Urinary bladder (tissue), 4 donors: ENCODE data around the gene METTL9. TPM values are rescaled to one million over a fixed set of nuclear protein-coding genes. Genes with fewer than 3 reads are reported as not detected.
"Not testable (repeated sequence)": the region's sequence is repeated elsewhere in the genome, so short reads cannot be mapped to it uniquely, and the experiment has no call there.

ENCODE experiments used
- DNase-seq: peaks from one replicate; pipeline ENCODE4 v3.0.0-alpha.2; 2015; ENCODE audit errors: extremely low spot score
- H3K27ac ChIP-seq: one replicate; pipeline ENCODE4 v1.5.1; 2013; ENCODE audit warnings: low read depth, mild to moderate bottlenecking, moderate library complexity
- H3K36me3 ChIP-seq: one replicate; pipeline ENCODE4 v1.6.1; 2013; ENCODE audit warnings: mild to moderate bottlenecking, moderate library complexity; ENCODE audit not compliant: insufficient read depth
- H3K4me1 ChIP-seq: one replicate; pipeline ENCODE4 v1.6.1; 2013; ENCODE audit warnings: mild to moderate bottlenecking, moderate library complexity; ENCODE audit not compliant: insufficient read depth
- H3K4me3 ChIP-seq: one replicate; pipeline ENCODE4 v1.5.1; 2013; ENCODE audit warnings: low read depth, low read length
- WGBS: extraction: QIAGEN DNeasy Blood & Tissue Kit; methylation state at CpG from one replicate; pipeline ENCODE4 v1.1.7; 2013; 5-methylcytosine and 5-hydroxymethylcytosine counted together
- polyA plus RNA-seq: library from polyadenylated mRNA; stranded (reverse); fragments of 200-250 nt; gene quantifications from one replicate; pipeline ENCODE4 v1.2.3, GENCODE V29; 2013
- total RNA-seq: library from RNA; depleted of rRNA; stranded (reverse); fragments of >200 nt; gene quantifications from one replicate; pipeline ENCODE4 v1.2.3, GENCODE V29; 2014
- donor health status: healthy with polysubstance abuse.
- donor health status: healthy.

The METTL9 gene
- total and polyA plus RNA-seq, 2 donors: 66.2 to 163 TPM

DNA sequence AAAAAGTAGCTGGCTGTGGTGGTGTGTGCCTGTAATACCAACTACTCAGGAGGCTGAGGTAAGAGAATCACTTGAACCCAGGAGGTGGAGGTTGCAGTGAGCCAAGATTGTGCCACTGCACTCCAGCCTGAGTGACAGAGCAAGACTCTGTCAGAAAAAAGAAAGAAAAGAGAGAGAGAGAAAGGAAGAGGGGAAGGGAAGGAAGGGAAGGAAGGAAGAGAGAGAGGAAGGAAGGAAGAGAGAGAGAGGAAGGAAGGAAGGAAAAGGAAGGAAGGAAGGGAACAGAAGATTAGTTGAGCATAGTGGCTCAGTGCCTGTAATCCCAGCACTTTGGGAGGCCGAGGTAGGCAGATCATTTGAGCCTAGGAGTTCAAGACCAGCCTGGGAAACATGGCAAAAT lies 35.0 kb upstream of the METTL9 start:
- H3K4me3 ChIP-seq, H3K4me1 ChIP-seq, H3K27ac ChIP-seq, DNase-seq, H3K36me3 ChIP-seq: not testable (repeated sequence)
- WGBS: 76% methylated on average over 1 of the region's 1 CpG

DNA sequence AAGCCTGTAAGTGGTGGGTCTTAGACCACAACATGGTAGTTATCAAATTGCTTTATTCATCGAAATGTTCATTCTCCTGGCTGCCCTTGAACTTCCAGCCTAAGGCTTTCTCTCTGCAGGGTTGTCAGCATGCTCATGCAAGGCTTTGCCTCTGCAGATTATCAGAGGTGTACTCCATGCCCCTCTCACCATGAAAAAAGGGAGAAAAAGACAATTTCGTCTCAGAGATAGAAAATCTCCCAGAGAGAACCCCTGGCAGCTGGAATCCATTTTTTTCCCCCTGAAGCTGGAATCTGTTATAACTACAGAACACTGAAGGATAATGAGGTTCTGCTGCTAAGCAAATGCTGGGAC lies 33.9 kb upstream of the METTL9 start:
- Histone ChIP-seq H3K36me3 (no peaks in the 10 kb centered on the region), H3K4me1 (no peaks in the 10 kb centered on the region), H3K4me3 (no peak overlapping the region), H3K27ac (no peak overlapping the region)
- WGBS: 69% methylated on average over 2 of the region's 2 CpGs
- DNase-seq: no peak

DNA sequence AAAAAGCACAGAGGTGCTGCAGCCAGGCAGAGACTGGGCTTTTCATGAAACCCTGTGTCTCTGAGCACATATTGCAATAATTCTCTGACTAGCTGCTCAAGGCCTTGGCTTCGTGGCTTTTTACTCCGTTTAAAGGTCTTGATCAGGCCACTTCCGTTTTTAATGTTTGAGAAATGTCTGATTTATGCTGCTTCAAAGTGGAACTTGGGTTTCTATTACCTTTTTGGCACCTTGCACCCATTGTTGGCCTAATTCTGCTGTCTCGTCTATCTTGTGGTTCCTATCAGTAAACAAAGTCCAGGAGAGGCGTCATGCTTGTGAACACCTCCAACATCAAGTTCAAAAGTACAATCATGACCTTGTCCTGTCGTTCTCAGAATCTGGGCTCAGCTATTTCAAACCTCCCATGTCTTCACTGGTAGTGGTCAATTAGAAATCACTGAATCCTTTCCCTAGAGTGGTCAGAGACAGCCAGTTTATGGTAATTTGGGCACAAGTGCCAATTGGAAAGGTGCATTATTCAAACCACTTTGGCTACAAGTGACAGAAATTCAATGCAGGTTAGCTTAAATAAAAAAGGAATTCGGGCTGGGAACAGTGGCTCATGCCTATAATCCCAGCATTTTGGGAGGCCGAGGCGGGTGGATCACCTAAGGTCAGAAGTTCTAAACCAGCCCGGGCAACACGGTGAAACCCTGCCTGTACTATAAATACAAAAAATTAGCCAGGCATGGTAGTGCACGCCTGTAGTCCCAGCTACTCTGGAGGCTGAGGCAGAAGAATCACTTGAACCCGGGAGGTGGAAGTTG lies 33.3 kb upstream of the METTL9 start:
- no peak for DNase-seq
- WGBS: 75% methylated on average over 13 of the region's 13 CpGs
- Histone ChIP-seq H3K4me3 (no peak overlapping the region), H3K27ac (no peak overlapping the region), H3K36me3 (no peaks in the 10 kb centered on the region), H3K4me1 (no peaks in the 10 kb centered on the region)

DNA sequence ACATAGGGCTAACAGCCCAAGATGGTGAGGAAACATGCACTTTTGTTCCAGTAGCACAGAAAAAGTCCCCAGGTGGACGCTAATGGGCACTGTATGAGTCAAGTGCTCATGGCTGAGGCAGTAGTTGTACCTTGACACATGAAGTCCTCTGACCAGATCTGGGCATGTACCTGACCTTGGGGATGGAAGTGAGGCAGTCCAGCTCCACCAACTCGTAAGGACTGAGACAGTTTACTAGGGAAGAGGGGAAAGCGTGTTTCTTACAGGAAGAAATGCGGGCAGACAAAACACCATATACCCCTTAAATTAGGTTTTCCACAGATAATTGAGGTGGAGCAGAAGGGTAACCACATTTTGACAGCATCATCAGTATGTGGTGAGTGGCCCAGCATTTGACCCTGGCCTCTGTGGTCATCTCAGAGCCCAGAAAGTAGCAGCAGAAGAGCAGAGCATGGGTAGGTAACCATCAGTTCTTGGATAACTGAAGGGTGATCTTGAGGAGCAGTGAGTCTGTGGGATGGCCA lies 32.4 kb upstream of the METTL9 start:
- no peak for DNase-seq
- H3K36me3 ChIP-seq: no peaks in the 10 kb centered on the region
- no peak overlapping the region for H3K4me3 ChIP-seq
- 81% methylated on average over 4 of the region's 4 CpGs for WGBS
- no peak overlapping the region for H3K27ac ChIP-seq
- no peaks in the 10 kb centered on the region for H3K4me1 ChIP-seq

DNA sequence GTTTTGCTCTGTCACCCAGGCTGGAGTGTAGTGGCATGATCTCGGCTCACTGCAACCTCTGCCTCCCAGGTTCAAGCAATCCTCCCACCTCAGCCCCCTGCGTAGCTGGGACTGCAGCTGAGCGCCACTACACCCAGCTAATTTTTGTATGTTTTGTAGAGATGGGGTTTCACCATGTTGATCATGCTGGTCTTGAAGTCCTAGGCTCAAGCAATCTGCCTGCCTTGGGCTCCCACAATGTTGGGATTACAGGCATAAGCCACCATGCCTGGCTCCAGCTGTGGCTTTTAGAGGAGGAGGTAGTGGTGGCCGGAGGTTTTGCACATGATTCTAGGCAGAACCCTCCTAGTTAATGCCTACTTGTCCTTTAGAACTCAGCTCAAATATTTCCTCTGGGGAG lies 31.9 kb upstream of the METTL9 start:
- H3K27ac ChIP-seq, H3K4me3 ChIP-seq, H3K4me1 ChIP-seq, H3K36me3 ChIP-seq, DNase-seq: not testable (repeated sequence)
- 89% methylated on average over 4 of the region's 4 CpGs for WGBS

DNA sequence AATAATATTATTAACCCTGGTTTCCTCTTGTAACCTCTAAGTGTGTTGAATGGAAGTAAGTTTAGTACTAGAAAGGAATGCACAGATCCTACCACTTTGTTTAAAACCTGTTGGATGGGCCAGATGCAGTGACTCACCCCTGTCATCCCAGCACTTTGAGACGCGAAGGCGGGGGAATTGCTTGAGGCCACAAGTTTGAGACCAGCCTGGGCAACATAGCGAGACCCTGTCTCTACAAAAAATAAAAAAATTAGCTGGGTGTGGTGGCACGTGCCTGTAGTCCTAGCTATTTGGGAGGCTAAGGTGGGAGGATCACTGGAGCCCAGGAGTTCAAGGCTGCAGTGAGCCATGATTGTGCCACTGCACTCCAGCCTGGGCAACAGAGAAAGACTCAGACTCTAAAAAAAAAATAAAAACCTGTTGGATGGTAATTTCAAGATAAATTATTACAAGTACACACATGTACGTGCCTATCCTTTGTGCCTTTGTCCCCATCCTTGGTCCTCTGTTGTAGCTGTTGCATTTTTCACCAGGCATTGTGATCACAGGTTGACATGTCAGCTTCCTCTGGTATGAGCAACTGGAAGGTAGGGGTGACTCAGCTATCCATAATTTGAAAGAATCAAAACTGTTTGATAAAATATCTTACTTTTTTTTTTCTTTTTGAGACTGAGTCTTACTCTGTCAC lies 30.7 kb upstream of the METTL9 start:
- H3K4me1 ChIP-seq: no peaks in the 10 kb centered on the region
- DNase-seq: no peak
- 90% methylated on average over 6 of the region's 6 CpGs for WGBS

DNA sequence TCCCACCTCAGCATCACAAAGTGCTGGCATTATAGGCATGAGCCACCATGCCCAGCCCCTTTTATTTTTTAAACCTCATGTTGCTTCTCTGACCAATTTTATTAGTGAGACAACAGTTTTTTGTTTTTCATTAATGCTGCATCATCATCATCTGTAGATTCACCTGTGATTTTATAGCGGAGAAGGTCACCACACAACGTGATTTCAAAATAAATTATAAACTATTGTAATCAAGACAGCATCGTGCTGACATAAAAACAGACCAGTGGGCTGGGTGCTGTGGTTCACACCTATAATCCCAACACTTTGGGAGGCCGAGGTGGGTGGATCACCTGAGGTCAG lies 28.7 kb upstream of the METTL9 start:
- no peaks in the 10 kb centered on the region for H3K4me1 ChIP-seq
- H3K4me3 ChIP-seq: no peak overlapping the region
- H3K36me3 ChIP-seq: no peaks in the 10 kb centered on the region
- H3K27ac ChIP-seq: no peak overlapping the region
- 87% methylated on average over 4 of the region's 4 CpGs for WGBS
- no peak for DNase-seq

More for the DNA sequence above, 30.7 kb upstream of the METTL9 start:
- Histone ChIP-seq H3K4me3 (no peak overlapping the region), H3K27ac (no peak overlapping the region), H3K36me3 (no peaks in the 10 kb centered on the region)

DNA sequence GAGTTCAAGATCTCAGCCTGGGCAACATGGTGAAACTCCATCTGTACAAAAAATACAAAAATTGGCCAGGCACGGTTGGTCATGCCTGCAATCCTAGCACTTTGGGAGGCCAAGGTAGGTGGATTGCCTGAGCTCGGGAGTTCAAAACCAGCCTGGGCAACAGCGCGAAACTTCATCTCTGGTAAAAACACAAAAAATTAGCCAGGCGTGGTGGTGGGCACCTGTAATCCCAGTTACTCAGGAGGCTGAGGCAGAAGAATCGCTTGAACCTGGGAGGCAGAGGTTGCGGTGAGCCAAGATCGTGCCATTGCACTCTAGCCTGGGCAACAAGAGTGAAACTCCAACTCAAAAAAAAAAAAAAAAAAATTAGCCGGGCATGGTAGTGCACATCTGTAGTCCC lies 25.9 kb upstream of the METTL9 start:
- not testable (repeated sequence) for H3K4me3 ChIP-seq, H3K36me3 ChIP-seq, DNase-seq, H3K4me1 ChIP-seq, H3K27ac ChIP-seq
- WGBS: 95% methylated on average over 9 of the region's 9 CpGs

DNA sequence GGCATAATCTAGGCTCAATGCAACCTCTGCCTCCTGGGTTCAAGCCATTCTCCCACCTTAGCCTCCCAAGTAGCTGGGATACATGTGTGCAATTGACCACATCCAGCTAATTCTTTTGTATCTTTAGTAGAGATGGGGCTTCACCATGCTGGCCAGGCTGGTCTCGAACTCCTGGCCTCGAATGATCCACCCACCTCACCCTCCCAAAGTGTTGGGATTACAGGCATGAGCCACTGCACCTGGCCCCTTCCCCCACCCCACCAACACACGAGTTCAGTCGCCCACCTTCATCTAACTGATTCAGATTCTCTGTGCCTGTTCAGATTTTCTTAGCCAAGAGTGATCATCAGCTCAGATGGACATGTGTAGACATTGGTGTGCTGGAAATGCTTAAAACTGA lies 25.0 kb upstream of the METTL9 start:
- Histone ChIP-seq H3K4me1 (no peaks in the 10 kb centered on the region), H3K36me3 (no peaks in the 10 kb centered on the region), H3K4me3 (no peak overlapping the region), H3K27ac (no peak overlapping the region)
- no peak for DNase-seq
- 81% methylated on average over 4 of the region's 4 CpGs for WGBS

DNA sequence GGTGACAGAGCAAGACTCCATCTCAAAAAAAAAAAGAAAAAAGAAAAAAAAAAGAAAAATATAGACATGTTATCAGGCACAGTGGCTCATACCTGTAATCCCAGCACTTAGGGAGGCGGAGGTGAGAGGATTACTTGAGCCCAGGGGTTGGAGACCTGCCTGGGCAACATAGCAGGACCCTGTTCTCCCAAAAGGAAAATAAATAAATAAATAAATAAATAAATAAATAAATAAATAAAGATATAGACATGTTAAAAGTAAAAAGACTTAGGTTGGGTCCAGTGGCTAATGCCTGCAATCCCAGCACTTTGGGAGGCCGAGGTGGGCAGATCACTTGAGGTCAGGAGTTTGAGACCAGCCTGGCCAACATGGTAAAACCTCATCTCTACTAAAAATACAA lies 23.1 kb upstream of the METTL9 start:
- not testable (repeated sequence) for H3K4me3 ChIP-seq, H3K36me3 ChIP-seq, H3K27ac ChIP-seq, DNase-seq, H3K4me1 ChIP-seq
- WGBS: 88% methylated on average over 2 of the region's 2 CpGs

DNA sequence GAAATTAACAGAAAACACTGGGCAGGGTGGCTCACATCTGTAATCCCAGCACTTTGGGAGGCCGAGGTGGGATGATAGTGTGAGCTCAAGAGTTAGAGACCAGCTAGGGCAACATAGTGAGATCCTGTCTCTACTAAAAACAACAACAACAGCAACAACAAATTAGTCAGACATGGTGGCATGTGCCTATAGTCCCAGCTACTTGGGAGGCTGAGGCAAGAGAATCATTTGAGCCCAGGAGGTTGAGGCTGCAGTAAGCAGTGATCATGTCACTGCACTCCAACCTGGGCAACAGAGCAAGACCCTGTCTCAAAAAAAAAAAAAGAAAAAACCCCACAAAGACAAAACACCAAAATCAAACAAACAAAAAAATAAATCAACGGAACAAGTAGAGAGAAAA lies 21.9 kb upstream of the METTL9 start:
- not testable (repeated sequence) for H3K27ac ChIP-seq, H3K36me3 ChIP-seq, H3K4me1 ChIP-seq, H3K4me3 ChIP-seq, DNase-seq
- 85% methylated on average over 2 of the region's 2 CpGs for WGBS

DNA sequence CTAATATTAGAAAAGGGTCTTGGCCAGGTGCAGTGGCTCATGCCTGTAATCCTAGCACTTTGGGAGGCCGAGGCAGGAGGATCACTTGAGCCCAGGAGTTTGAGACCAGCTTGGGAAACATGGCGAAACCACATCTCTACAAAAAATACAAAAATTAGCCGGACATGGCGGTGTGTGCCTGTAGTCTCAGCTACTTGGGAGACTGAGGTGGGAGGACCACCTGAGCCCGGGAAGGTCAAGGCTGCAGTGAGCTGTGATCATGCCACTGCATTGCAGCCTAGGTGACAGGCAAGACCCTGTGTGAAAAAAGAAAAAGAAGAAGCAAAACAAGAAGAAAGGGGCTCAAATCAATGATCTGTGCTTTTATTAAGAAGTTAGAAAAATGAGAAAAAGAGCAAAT lies 21.1 kb upstream of the METTL9 start:
- H3K4me1 ChIP-seq, DNase-seq, H3K4me3 ChIP-seq, H3K27ac ChIP-seq, H3K36me3 ChIP-seq: not testable (repeated sequence)
- 93% methylated on average over 5 of the region's 5 CpGs for WGBS

DNA sequence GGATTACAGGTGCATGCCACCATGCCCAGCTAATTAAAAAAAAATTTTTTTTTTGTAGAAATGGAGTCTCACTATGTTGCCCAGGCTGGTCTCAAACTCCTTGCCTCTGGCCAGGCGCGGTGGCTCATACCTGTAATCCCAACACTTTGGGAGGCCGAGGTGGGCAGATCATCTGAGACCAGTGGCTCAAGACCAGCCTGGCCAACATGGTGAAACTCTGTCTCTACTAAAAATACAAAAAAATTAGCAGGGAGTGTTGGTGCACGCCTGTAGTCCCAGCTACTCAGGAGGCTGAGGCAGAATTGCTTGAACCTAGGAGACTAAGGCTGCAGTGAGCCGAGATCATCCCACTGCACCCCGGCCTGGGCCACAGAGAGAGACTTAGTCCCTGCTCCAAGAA lies 19.2 kb upstream of the METTL9 start:
- H3K36me3 ChIP-seq, H3K4me1 ChIP-seq, H3K27ac ChIP-seq, H3K4me3 ChIP-seq, DNase-seq: not testable (repeated sequence)
- 89% methylated on average over 6 of the region's 6 CpGs for WGBS

DNA sequence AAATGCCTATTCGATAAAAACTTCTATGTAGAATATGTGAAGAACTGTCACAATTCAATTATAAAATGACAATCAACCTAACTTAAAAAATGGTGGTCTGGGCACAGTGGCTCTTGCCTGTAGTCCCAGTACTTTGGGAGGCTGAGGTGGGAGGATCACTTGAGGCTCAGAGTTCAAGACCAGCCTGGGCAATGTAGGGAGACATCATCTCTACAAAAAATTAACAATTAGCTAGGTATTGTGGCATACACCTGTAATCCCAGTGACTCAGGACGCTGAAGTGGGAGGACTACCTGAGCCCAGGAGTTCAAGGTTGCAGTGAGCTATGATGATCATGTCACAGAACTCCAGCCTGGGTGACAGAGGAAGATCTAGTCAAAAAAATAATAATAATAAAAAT lies 18.6 kb upstream of the METTL9 start:
- WGBS: 81% methylated on average over 2 of the region's 2 CpGs
- no peak for DNase-seq
- H3K4me3 ChIP-seq: no peak overlapping the region
- no peaks in the 10 kb centered on the region for H3K36me3 ChIP-seq
- no peaks in the 10 kb centered on the region for H3K4me1 ChIP-seq
- no peak overlapping the region for H3K27ac ChIP-seq
